ENCODE data around the gene KIF2A. TPM values are rescaled to one million over a fixed set of nuclear protein-coding genes. Genes with fewer than 3 reads are reported as not detected.

The KIF2A gene
- total RNA-seq, 1 experiment from 2014 or later, result 86.1 TPM

GRCh38 chr5:62263401-62263800 lies 42.6 kb upstream of the KIF2A start:
- no peak overlapping the region for H2BK15ac ChIP-seq (ENCODE audit: low read depth, low read length)
- no peaks in the 10 kb centered on the region for H4K20me1 ChIP-seq (ENCODE audit: control insufficient read depth, insufficient read depth, insufficient read length)
- no peak overlapping the region for H2BK120ac ChIP-seq (ENCODE audit: low read depth, low read length, poor library complexity, severe bottlenecking)
- no peak overlapping the region for H3K27ac ChIP-seq (ENCODE audit: insufficient read length, low read depth, low read length)
- H3K4me1 Mint-ChIP-seq, result peaks cover 0 to 9% of the 10 kb centered on the region in 2 experiments; a peak in 3 of 4 replicates
- no peak overlapping the region for H2BK5ac ChIP-seq (ENCODE audit: insufficient read length, low read length)
- no peak overlapping the region for H2BK20ac ChIP-seq (ENCODE audit: low read depth, low read length, poor library complexity, severe bottlenecking)
- no peaks in the 10 kb centered on the region for H3K79me1 ChIP-seq (ENCODE audit: insufficient read depth, low read depth, low read length, poor library complexity, severe bottlenecking)
- no peak overlapping the region for H3K4me3 Mint-ChIP-seq
- TF ChIP-seq CTCF (conservative IDR thresholded peaks at IDR 0.05), result no peak
- no peak overlapping the region for H4K8ac ChIP-seq (replicated peaks; ENCODE audit: insufficient read length, low read depth, low read length)
- H3K36me3 Mint-ChIP-seq (ENCODE audit: insufficient read depth in 1 of 3, low read depth in 3 of 3), result no peaks in the 10 kb centered on the region; a peak in 1 of 7 replicates
- H3K56ac ChIP-seq (ENCODE audit: insufficient read length, low read depth, low read length), result no peak overlapping the region
- no peaks in the 10 kb centered on the region for H3K27me3 Mint-ChIP-seq (ENCODE audit: low read depth)
- H3T11ph ChIP-seq (ENCODE audit: low read length), result no peak overlapping the region
- no peak overlapping the region for H3K4ac ChIP-seq (ENCODE audit: low read depth, low read length)
- H2BK12ac ChIP-seq (ENCODE audit: insufficient read length, low read depth, low read length), result no peak overlapping the region
- H3K18ac ChIP-seq (ENCODE audit: insufficient read length, low read depth, low read length), result no peak overlapping the region
- no peak overlapping the region for H3K23ac ChIP-seq (ENCODE audit: insufficient read length, low read depth, low read length)
- no peak overlapping the region for H3K4me2 ChIP-seq (ENCODE audit: insufficient read depth, insufficient read length, low read length)
- no peak for DNase-seq
- no peaks in the 10 kb centered on the region for H3K23me2 ChIP-seq (ENCODE audit: insufficient read length, low read depth, low read length, poor library complexity, severe bottlenecking)
- H2AFZ ChIP-seq (ENCODE audit: low read length), result no peak overlapping the region
- no peak overlapping the region for H2AK5ac ChIP-seq (ENCODE audit: insufficient read length, low read length)
- no peaks in the 10 kb centered on the region for H3K4me1 ChIP-seq (ENCODE audit: insufficient read depth, low read length)
- no peak overlapping the region for H4K5ac ChIP-seq (ENCODE audit: insufficient read length, low read depth, low read length)
- no peak overlapping the region for H3K9ac ChIP-seq (ENCODE audit: extremely low read depth, insufficient read length, low read length)
- no peak overlapping the region; a peak in 1 of 7 replicates for H3K27ac Mint-ChIP-seq
- H3K14ac ChIP-seq (ENCODE audit: insufficient read depth, low read length), result no peak overlapping the region
- H3K9me3 ChIP-seq (ENCODE audit: control insufficient read depth, low read depth, low read length), result no peaks in the 10 kb centered on the region
- H4K91ac ChIP-seq (ENCODE audit: insufficient read length, low read depth, low read length), result no peak overlapping the region
- no peaks in the 10 kb centered on the region for H3K79me2 ChIP-seq (ENCODE audit: insufficient read depth, low read length)
- H3K27me3 ChIP-seq (ENCODE audit: insufficient read depth, low read length), result no peaks in the 10 kb centered on the region
- no peaks in the 10 kb centered on the region for H3K9me3 Mint-ChIP-seq

Measured in H9 (cell line).